Measurements from ENCODE around the gene MARK1.
"Not testable (repeated sequence)": the region's sequence is repeated elsewhere in the genome, so short reads cannot be mapped to it uniquely, and the experiment has no call there.

MARK1 gene

GRCh38 chr1:220605651-220606050 lies 77.7 kb downstream of the MARK1 start:
- not testable (repeated sequence) for DNase-seq (ENCODE audit: low read depth, low spot score)

GRCh38 chr1:220611100-220611499 lies 83.2 kb downstream of the MARK1 start:
- not testable (repeated sequence) for DNase-seq (ENCODE audit: low read depth, low spot score)

GRCh38 chr1:220616836-220617235 lies 88.9 kb downstream of the MARK1 start:
- no peak for DNase-seq (ENCODE audit: low read depth, low spot score)

GRCh38 chr1:220628431-220628830 lies 100.5 kb downstream of the MARK1 start:
- DNase-seq (ENCODE audit: low read depth, low spot score) = no peak

- no peak for DNase-seq (ENCODE audit: low read depth, low spot score)
Observed at GRCh38 chr1:220631238-220631815, 103.4 kb downstream of the MARK1 start.

- no peak for DNase-seq (ENCODE audit: low read depth, low spot score)
Observed at GRCh38 chr1:220637759-220638158, 109.8 kb downstream of the MARK1 start.

- DNase-seq (ENCODE audit: low read depth, low spot score) = no peak
Observed at GRCh38 chr1:220642285-220642684, 114.3 kb downstream of the MARK1 start.

- DNase-seq (ENCODE audit: low read depth, low spot score) = no peak
Observed at GRCh38 chr1:220652995-220653394, 125.1 kb downstream of the MARK1 start.

GRCh38 chr1:220655509-220655908 lies 127.6 kb downstream of the MARK1 start:
- DNase-seq (ENCODE audit: low read depth, low spot score) = no peak

GRCh38 chr1:220655961-220656740 lies 128.2 kb downstream of the MARK1 start:
- no peak for DNase-seq (ENCODE audit: low read depth, low spot score)

GRCh38 chr1:220666349-220666748 lies 138.4 kb downstream of the MARK1 start:
- no peak for DNase-seq (ENCODE audit: low read depth, low spot score)

- no peak for DNase-seq (ENCODE audit: low read depth, low spot score)
Observed at GRCh38 chr1:220669005-220669404, 141.1 kb downstream of the MARK1 start.

GRCh38 chr1:220670365-220670764 lies 142.4 kb downstream of the MARK1 start:
- DNase-seq (ENCODE audit: low read depth, low spot score) = no peak

- DNase-seq (ENCODE audit: low read depth, low spot score) = no peak
Observed at GRCh38 chr1:220673921-220674320, 146.0 kb downstream of the MARK1 start.

- DNase-seq (ENCODE audit: low read depth, low spot score) = no peak
Observed at GRCh38 chr1:220677251-220677650, 149.3 kb downstream of the MARK1 start.

- no peak for DNase-seq (ENCODE audit: low read depth, low spot score)
Observed at GRCh38 chr1:220680085-220680687, 152.2 kb downstream of the MARK1 start.

GRCh38 chr1:220681220-220681880 lies 153.4 kb downstream of the MARK1 start:
- no peak for DNase-seq (ENCODE audit: low read depth, low spot score)

GRCh38 chr1:220682901-220683576 lies 155.1 kb downstream of the MARK1 start:
- no peak for DNase-seq (ENCODE audit: low read depth, low spot score)

GRCh38 chr1:220683716-220684115 lies 155.8 kb downstream of the MARK1 start:
- not testable (repeated sequence) for DNase-seq (ENCODE audit: low read depth, low spot score)

- no peak for DNase-seq (ENCODE audit: low read depth, low spot score)
Observed at GRCh38 chr1:220684890-220685289, 157.0 kb downstream of the MARK1 start.

- no peak for DNase-seq (ENCODE audit: low read depth, low spot score)
Observed at GRCh38 chr1:220685879-220686278, 157.9 kb downstream of the MARK1 start.

GRCh38 chr1:220687809-220688208 lies 159.9 kb downstream of the MARK1 start:
- no peak for DNase-seq (ENCODE audit: low read depth, low spot score)
